Measurements from ENCODE around the gene CCDC7.
"Not testable (repeated sequence)": the region's sequence is repeated elsewhere in the genome, so short reads cannot be mapped to it uniquely, and the experiment has no call there.

Gene CCDC7

DNA sequence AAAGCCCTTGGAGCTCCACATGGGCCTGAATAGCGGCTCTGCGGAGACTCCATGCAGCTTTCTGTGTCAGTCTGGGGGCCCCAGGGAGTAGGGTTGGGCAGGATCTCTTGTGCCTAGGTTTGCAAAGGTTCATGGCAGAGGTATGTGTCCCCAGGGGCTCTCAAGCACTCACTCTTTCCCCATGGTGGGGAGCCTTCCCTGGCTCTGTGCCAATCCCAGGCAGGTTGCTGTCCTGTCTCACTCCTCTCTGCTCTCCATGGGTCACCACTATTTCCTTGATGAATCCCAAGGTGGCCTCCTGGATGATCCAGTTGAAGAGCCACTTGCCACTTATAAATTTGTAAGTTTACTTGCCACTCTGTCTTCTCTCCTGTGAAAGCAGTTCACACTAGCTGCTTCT, 238.4 kb downstream of the CCDC7 start:
- Histone ChIP-seq H3K36me3 (ENCODE audit: control insufficient read depth in 2 of 2, insufficient read depth in 2 of 2, low read length in 2 of 2) (no peaks in the 10 kb centered on the region), H3K27me3 (ENCODE audit: control insufficient read depth in 2 of 2, insufficient read depth in 2 of 2, low read length in 2 of 2) (no peaks in the 10 kb centered on the region), H3K9ac (ENCODE audit: low read depth in 1 of 2, low read length in 2 of 2) (no peak overlapping the region), H3K4me3 (ENCODE audit: low read length in 2 of 2) (no peak overlapping the region), H3K27ac (ENCODE audit: low read depth in 2 of 2, low read length in 2 of 2) (no peak overlapping the region), H3K9me3 (ENCODE audit: control insufficient read depth in 2 of 2, low read length in 2 of 2) (peaks cover 0 to 3% of the 10 kb centered on the region in 2 donors), H3K4me1 (ENCODE audit: control insufficient read depth in 2 of 2, insufficient read depth in 2 of 2, low read length in 2 of 2) (no peaks in the 10 kb centered on the region)

DNA sequence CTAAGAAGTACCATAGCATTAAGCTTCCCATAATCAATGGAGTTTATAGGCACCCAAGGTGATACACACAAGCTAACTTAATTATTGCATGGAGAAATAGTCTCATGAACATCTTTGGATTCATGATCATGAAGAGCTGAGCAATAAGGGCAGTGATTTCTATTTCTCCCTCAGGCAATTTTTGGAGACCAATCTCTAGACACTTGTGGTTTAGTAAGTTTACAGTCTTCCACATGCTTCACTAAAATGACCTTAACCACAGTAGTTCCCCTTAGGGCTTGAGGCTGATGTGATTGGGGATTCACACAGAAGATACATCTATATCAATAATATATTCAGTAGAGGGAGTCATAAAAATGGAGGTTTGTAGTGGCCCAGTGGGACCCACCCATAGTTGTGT, 241.2 kb downstream of the CCDC7 start:
- Histone ChIP-seq H3K27me3 (ENCODE audit: control insufficient read depth in 2 of 2, insufficient read depth in 2 of 2, low read length in 2 of 2) (no peaks in the 10 kb centered on the region), H3K36me3 (ENCODE audit: control insufficient read depth in 2 of 2, insufficient read depth in 2 of 2, low read length in 2 of 2) (no peaks in the 10 kb centered on the region), H3K4me3 (ENCODE audit: low read length in 2 of 2) (no peak overlapping the region), H3K4me1 (ENCODE audit: control insufficient read depth in 2 of 2, insufficient read depth in 2 of 2, low read length in 2 of 2) (no peaks in the 10 kb centered on the region), H3K9ac (ENCODE audit: low read depth in 1 of 2, low read length in 2 of 2) (no peak overlapping the region), H3K27ac (ENCODE audit: low read depth in 2 of 2, low read length in 2 of 2) (no peak overlapping the region), H3K9me3 (ENCODE audit: control insufficient read depth in 2 of 2, low read length in 2 of 2) (peaks cover 0 to 3% of the 10 kb centered on the region in 2 donors)

GRCh38 chr10:32687546-32687945, 241.6 kb downstream of the CCDC7 start:
- no peaks in the 10 kb centered on the region for H3K36me3 ChIP-seq (ENCODE audit: control insufficient read depth in 2 of 2, insufficient read depth in 2 of 2, low read length in 2 of 2)
- H3K9ac ChIP-seq (ENCODE audit: low read depth in 1 of 2, low read length in 2 of 2): no peak overlapping the region
- H3K4me3 ChIP-seq (ENCODE audit: low read length in 2 of 2): no peak overlapping the region
- no peak overlapping the region for H3K27ac ChIP-seq (ENCODE audit: low read depth in 2 of 2, low read length in 2 of 2)
- H3K27me3 ChIP-seq (ENCODE audit: control insufficient read depth in 2 of 2, insufficient read depth in 2 of 2, low read length in 2 of 2): no peaks in the 10 kb centered on the region
- peaks cover 0 to 3% of the 10 kb centered on the region in 2 donors for H3K9me3 ChIP-seq (ENCODE audit: control insufficient read depth in 2 of 2, low read length in 2 of 2)
- H3K4me1 ChIP-seq (ENCODE audit: control insufficient read depth in 2 of 2, insufficient read depth in 2 of 2, low read length in 2 of 2): no peaks in the 10 kb centered on the region

GRCh38 chr10:32692174-32692573, 246.2 kb downstream of the CCDC7 start:
- Histone ChIP-seq H3K4me1 (ENCODE audit: control insufficient read depth in 2 of 2, insufficient read depth in 2 of 2, low read length in 2 of 2) (no peaks in the 10 kb centered on the region), H3K27me3 (ENCODE audit: control insufficient read depth in 2 of 2, insufficient read depth in 2 of 2, low read length in 2 of 2) (no peaks in the 10 kb centered on the region), H3K27ac (ENCODE audit: low read depth in 2 of 2, low read length in 2 of 2) (no peak overlapping the region), H3K9ac (ENCODE audit: low read depth in 1 of 2, low read length in 2 of 2) (no peak overlapping the region), H3K9me3 (ENCODE audit: control insufficient read depth in 2 of 2, low read length in 2 of 2) (no peaks in the 10 kb centered on the region), H3K4me3 (ENCODE audit: low read length in 2 of 2) (no peak overlapping the region), H3K36me3 (ENCODE audit: control insufficient read depth in 2 of 2, insufficient read depth in 2 of 2, low read length in 2 of 2) (no peaks in the 10 kb centered on the region)

DNA sequence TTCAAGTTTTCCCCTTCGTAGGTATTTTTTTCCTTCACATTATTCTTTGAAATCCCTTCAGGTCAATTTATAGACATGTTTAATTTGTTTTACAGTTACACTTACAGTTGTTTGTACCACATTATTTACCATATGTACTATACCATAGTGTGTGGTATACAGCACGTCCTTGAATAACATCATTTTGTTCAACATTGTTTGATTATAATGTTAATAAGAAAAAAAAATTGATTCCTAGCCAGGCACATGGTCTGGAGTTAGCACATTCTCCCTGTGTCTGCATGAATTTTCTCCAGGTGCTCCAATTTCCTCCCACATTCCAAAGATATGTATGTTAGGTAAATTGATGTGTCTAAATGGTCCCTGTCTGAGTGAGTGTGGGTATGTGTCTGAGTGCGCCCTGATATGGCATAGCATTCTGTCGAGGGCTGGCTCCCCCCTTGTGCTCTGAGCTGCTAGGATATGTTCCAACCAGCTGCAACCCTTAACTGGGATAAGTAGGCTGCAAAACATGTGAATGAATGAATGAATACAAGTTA, 247.6 kb downstream of the CCDC7 start:
- Histone ChIP-seq H3K4me1 (ENCODE audit: control insufficient read depth in 2 of 2, insufficient read depth in 2 of 2, low read length in 2 of 2) (no peaks in the 10 kb centered on the region), H3K36me3 (ENCODE audit: control insufficient read depth in 2 of 2, insufficient read depth in 2 of 2, low read length in 2 of 2) (no peaks in the 10 kb centered on the region), H3K27me3 (ENCODE audit: control insufficient read depth in 2 of 2, insufficient read depth in 2 of 2, low read length in 2 of 2) (no peaks in the 10 kb centered on the region), H3K27ac (ENCODE audit: low read depth in 2 of 2, low read length in 2 of 2) (no peak overlapping the region), H3K4me3 (ENCODE audit: low read length in 2 of 2) (no peak overlapping the region), H3K9ac (ENCODE audit: low read depth in 1 of 2, low read length in 2 of 2) (no peak overlapping the region), H3K9me3 (ENCODE audit: control insufficient read depth in 2 of 2, low read length in 2 of 2) (no peaks in the 10 kb centered on the region)

DNA sequence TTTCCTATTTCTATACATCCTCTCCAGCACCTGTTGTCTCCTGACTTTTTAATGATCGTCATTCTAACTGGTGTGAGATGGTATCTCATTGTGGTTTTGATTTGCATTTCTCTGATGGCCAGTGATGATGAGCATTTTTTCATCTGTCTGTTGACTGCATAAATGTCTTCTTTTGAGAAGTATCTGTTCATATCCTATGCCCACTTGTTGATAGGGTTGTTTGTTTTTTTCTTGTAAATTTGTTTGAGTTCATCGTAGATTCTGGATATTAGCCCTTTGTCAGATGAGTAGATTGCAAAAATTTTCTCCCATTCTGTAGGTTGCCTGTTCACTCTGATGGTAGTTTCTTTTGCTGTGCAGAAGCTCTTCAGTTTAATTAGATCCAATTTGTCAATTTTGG, 253.7 kb downstream of the CCDC7 start:
- H3K27me3 ChIP-seq (ENCODE audit: control insufficient read depth in 2 of 2, insufficient read depth in 2 of 2, low read length in 2 of 2); H3K4me3 ChIP-seq (ENCODE audit: low read length in 2 of 2); H3K9ac ChIP-seq (ENCODE audit: low read depth in 1 of 2, low read length in 2 of 2); H3K9me3 ChIP-seq (ENCODE audit: control insufficient read depth in 2 of 2, low read length in 2 of 2); H3K36me3 ChIP-seq (ENCODE audit: control insufficient read depth in 2 of 2, insufficient read depth in 2 of 2, low read length in 2 of 2); H3K4me1 ChIP-seq (ENCODE audit: control insufficient read depth in 2 of 2, insufficient read depth in 2 of 2, low read length in 2 of 2); H3K27ac ChIP-seq (ENCODE audit: low read depth in 2 of 2, low read length in 2 of 2): not testable (repeated sequence)

DNA sequence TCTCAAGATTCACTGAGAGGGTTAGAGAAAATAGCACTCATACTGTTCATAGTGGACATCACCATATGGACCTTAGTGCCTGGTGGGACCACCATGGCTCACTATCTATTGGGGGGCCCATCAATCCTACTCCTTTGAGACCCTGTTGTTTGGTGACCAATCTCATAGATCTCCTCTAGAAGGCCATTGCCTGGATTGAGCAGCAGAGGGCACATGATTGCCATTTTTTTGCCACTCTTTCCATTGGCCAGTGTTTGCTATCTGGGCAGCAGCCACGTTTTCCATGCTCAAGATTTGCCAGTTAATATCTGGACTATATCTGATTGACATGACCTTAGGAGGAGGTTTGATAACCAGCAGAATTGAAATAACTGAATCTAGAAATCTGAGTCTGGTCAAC, 267.6 kb downstream of the CCDC7 start:
- H3K9me3 ChIP-seq (ENCODE audit: control insufficient read depth in 2 of 2, low read length in 2 of 2): no peaks in the 10 kb centered on the region

GRCh38 chr10:32731527-32731926, 285.6 kb downstream of the CCDC7 start:
- H3K27ac ChIP-seq (ENCODE audit: low read depth in 2 of 2, low read length in 2 of 2): no peak overlapping the region
- no peaks in the 10 kb centered on the region for H3K4me1 ChIP-seq (ENCODE audit: control insufficient read depth in 2 of 2, insufficient read depth in 2 of 2, low read length in 2 of 2)
- H3K9ac ChIP-seq (ENCODE audit: low read depth in 1 of 2, low read length in 2 of 2): no peak overlapping the region
- H3K4me3 ChIP-seq (ENCODE audit: low read length in 2 of 2): no peak overlapping the region
- H3K9me3 ChIP-seq (ENCODE audit: control insufficient read depth in 2 of 2, low read length in 2 of 2): no peaks in the 10 kb centered on the region
- no peaks in the 10 kb centered on the region for H3K27me3 ChIP-seq (ENCODE audit: control insufficient read depth in 2 of 2, insufficient read depth in 2 of 2, low read length in 2 of 2)
- no peaks in the 10 kb centered on the region for H3K36me3 ChIP-seq (ENCODE audit: control insufficient read depth in 2 of 2, insufficient read depth in 2 of 2, low read length in 2 of 2)

More for the DNA sequence above, 267.6 kb downstream of the CCDC7 start:
- H3K4me1 ChIP-seq (ENCODE audit: control insufficient read depth in 2 of 2, insufficient read depth in 2 of 2, low read length in 2 of 2): no peaks in the 10 kb centered on the region
- H3K27me3 ChIP-seq (ENCODE audit: control insufficient read depth in 2 of 2, insufficient read depth in 2 of 2, low read length in 2 of 2): no peaks in the 10 kb centered on the region
- no peaks in the 10 kb centered on the region for H3K36me3 ChIP-seq (ENCODE audit: control insufficient read depth in 2 of 2, insufficient read depth in 2 of 2, low read length in 2 of 2)
- no peak overlapping the region for H3K9ac ChIP-seq (ENCODE audit: low read depth in 1 of 2, low read length in 2 of 2)
- H3K4me3 ChIP-seq (ENCODE audit: low read length in 2 of 2): no peak overlapping the region
- no peak overlapping the region for H3K27ac ChIP-seq (ENCODE audit: low read depth in 2 of 2, low read length in 2 of 2)

GRCh38 chr10:32738958-32739357, 293.0 kb downstream of the CCDC7 start:
- Histone ChIP-seq H3K36me3 (ENCODE audit: control insufficient read depth in 2 of 2, insufficient read depth in 2 of 2, low read length in 2 of 2) (no peaks in the 10 kb centered on the region), H3K9ac (ENCODE audit: low read depth in 1 of 2, low read length in 2 of 2) (no peak overlapping the region), H3K9me3 (ENCODE audit: control insufficient read depth in 2 of 2, low read length in 2 of 2) (no peaks in the 10 kb centered on the region), H3K4me3 (ENCODE audit: low read length in 2 of 2) (no peak overlapping the region), H3K27me3 (ENCODE audit: control insufficient read depth in 2 of 2, insufficient read depth in 2 of 2, low read length in 2 of 2) (no peaks in the 10 kb centered on the region), H3K27ac (ENCODE audit: low read depth in 2 of 2, low read length in 2 of 2) (no peak overlapping the region), H3K4me1 (ENCODE audit: control insufficient read depth in 2 of 2, insufficient read depth in 2 of 2, low read length in 2 of 2) (no peaks in the 10 kb centered on the region)

GRCh38 chr10:32744321-32744720, 298.4 kb downstream of the CCDC7 start:
- H3K27ac ChIP-seq (ENCODE audit: low read depth in 2 of 2, low read length in 2 of 2): no peak overlapping the region
- no peaks in the 10 kb centered on the region for H3K9me3 ChIP-seq (ENCODE audit: control insufficient read depth in 2 of 2, low read length in 2 of 2)
- no peaks in the 10 kb centered on the region for H3K4me1 ChIP-seq (ENCODE audit: control insufficient read depth in 2 of 2, insufficient read depth in 2 of 2, low read length in 2 of 2)
- no peak overlapping the region for H3K9ac ChIP-seq (ENCODE audit: low read depth in 1 of 2, low read length in 2 of 2)
- H3K36me3 ChIP-seq (ENCODE audit: control insufficient read depth in 2 of 2, insufficient read depth in 2 of 2, low read length in 2 of 2): no peaks in the 10 kb centered on the region
- H3K4me3 ChIP-seq (ENCODE audit: low read length in 2 of 2): no peak overlapping the region
- no peaks in the 10 kb centered on the region for H3K27me3 ChIP-seq (ENCODE audit: control insufficient read depth in 2 of 2, insufficient read depth in 2 of 2, low read length in 2 of 2)

GRCh38 chr10:32746869-32747268, 300.9 kb downstream of the CCDC7 start:
- no peaks in the 10 kb centered on the region for H3K27me3 ChIP-seq (ENCODE audit: control insufficient read depth in 2 of 2, insufficient read depth in 2 of 2, low read length in 2 of 2)
- H3K36me3 ChIP-seq (ENCODE audit: control insufficient read depth in 2 of 2, insufficient read depth in 2 of 2, low read length in 2 of 2): no peaks in the 10 kb centered on the region
- no peak overlapping the region for H3K27ac ChIP-seq (ENCODE audit: low read depth in 2 of 2, low read length in 2 of 2)
- no peak overlapping the region for H3K9ac ChIP-seq (ENCODE audit: low read depth in 1 of 2, low read length in 2 of 2)
- no peak overlapping the region for H3K4me3 ChIP-seq (ENCODE audit: low read length in 2 of 2)
- no peaks in the 10 kb centered on the region for H3K9me3 ChIP-seq (ENCODE audit: control insufficient read depth in 2 of 2, low read length in 2 of 2)
- no peaks in the 10 kb centered on the region for H3K4me1 ChIP-seq (ENCODE audit: control insufficient read depth in 2 of 2, insufficient read depth in 2 of 2, low read length in 2 of 2)
